ENCODE measurements around the gene LFNG. TPM values are rescaled to one million over a fixed set of nuclear protein-coding genes. Genes with fewer than 3 reads are reported as not detected.

Gene LFNG
- total RNA-seq, 1 experiment from 2014 or later, result 2.4 TPM

DNA sequence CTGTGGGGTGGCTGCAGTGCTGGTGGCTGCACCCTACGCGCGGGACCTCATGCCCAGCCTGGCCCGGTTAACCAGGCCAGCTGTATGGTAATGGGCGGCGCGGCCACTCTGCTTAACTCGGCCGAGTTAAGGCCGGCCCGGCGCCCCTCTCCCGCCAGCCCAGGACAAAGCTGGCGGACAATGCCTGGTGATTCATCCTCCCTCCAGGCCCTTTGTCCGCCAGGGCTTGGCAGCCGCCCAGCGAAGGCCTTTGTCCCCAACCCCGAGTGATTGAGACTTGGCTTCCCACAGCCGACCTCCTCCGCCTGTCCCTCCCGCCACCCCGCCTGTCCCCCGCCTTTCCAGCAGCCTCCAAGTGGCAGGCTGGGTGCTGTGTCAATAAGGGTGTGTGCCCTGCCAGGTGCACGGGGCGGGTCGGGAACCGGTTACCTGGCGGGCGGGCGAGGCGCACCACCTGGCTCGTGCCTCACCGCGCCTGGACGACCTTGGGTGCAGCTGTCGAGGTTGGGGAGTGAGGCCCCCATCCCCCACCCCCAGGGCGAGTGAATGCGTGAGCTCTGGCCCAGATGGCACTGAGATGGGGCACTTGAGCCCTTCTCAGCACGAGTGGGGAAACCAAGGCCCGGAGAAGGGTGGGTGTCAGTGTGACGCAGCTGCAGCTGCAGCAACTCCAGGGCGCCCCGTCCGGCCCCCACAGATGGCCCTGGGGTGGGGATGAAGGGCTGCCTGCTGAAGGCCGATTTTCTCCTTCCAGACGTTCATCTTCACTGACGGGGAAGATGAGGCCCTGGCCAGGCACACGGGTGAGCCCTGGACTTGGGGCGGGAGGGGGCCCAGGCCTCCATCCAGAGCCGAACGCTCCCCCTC is 4.6 kb downstream of the LFNG start:
- no TSS peak for BruUV-seq (replicated peaks)
- DNase-seq (ENCODE audit: unreplicated experiment), result peak; percentile 75
- H3K36me3 Mint-ChIP-seq (ENCODE audit: insufficient read depth, unreplicated experiment), result peaks cover 5% of the 10 kb centered on the region
- peak overlapping the region; percentile 70 for H3K4me3 Mint-ChIP-seq (ENCODE audit: unreplicated experiment)
- TF ChIP-seq, protein P1, sequence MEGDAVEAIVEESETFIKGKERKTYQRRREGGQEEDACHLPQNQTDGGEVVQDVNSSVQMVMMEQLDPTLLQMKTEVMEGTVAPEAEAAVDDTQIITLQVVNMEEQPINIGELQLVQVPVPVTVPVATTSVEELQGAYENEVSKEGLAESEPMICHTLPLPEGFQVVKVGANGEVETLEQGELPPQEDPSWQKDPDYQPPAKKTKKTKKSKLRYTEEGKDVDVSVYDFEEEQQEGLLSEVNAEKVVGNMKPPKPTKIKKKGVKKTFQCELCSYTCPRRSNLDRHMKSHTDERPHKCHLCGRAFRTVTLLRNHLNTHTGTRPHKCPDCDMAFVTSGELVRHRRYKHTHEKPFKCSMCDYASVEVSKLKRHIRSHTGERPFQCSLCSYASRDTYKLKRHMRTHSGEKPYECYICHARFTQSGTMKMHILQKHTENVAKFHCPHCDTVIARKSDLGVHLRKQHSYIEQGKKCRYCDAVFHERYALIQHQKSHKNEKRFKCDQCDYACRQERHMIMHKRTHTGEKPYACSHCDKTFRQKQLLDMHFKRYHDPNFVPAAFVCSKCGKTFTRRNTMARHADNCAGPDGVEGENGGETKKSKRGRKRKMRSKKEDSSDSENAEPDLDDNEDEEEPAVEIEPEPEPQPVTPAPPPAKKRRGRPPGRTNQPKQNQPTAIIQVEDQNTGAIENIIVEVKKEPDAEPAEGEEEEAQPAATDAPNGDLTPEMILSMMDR (IDR thresholded peaks at IDR 0.05; ENCODE audit: unreplicated experiment), result no peak
- H3K4me1 Mint-ChIP-seq (ENCODE audit: insufficient read depth, unreplicated experiment), result peaks cover 27% of the 10 kb centered on the region
- H3K27me3 Mint-ChIP-seq (ENCODE audit: insufficient read depth, unreplicated experiment), result no peaks in the 10 kb centered on the region
- CTCF ChIA-PET, result interaction anchor here (0.9 kb wide), 1 partner anchor 35 kb away, joined by 3 read pairs; no protein-coding TSS in a partner anchor
- POLR2A ChIA-PET, result interaction anchor here (0.7 to 2.6 kb wide), 4 partner anchors 16 to 45 kb away, joined by 3 to 15 read pairs (median 4); partner anchors contain the start of genes BRAT1 and IQCE
- peak overlapping the region; percentile 82 for H3K27ac Mint-ChIP-seq (ENCODE audit: low read depth, unreplicated experiment)
- intact Hi-C loops (cut with micrococcal nuclease), result loop anchor here (5.0 kb wide), 1 partner anchor 33 kb away; the partner anchor contains the start of genes BRAT1 and IQCE
- H3K9me3 Mint-ChIP-seq (ENCODE audit: unreplicated experiment), result no peaks in the 10 kb centered on the region

- Mint-ChIP-seq H3K4me3 (ENCODE audit: unreplicated experiment) (no peak overlapping the region), H3K9me3 (ENCODE audit: unreplicated experiment) (no peaks in the 10 kb centered on the region), H3K27ac (ENCODE audit: low read depth, unreplicated experiment) (no peak overlapping the region), H3K4me1 (ENCODE audit: insufficient read depth, unreplicated experiment) (peaks cover 31% of the 10 kb centered on the region), H3K36me3 (ENCODE audit: insufficient read depth, unreplicated experiment) (peaks cover 5% of the 10 kb centered on the region), H3K27me3 (ENCODE audit: insufficient read depth, unreplicated experiment) (no peaks in the 10 kb centered on the region)
- TF ChIP-seq, protein P1 (IDR thresholded peaks at IDR 0.05; ENCODE audit: unreplicated experiment), result no peak
- BruUV-seq (replicated peaks), result no TSS peak
- POLR2A ChIA-PET, result interaction anchor here (0.7 to 2.6 kb wide), 2 partner anchors 34 to 46 kb away, joined by 3 to 15 read pairs; partner anchors contain the start of gene IQCE
- no peak for DNase-seq (ENCODE audit: unreplicated experiment)
- intact Hi-C loops (cut with micrococcal nuclease), result loop anchor here (5.0 kb wide), 1 partner anchor 32 kb away; the partner anchor contains the start of genes BRAT1 and IQCE
- CTCF ChIA-PET, result no interaction called here
These were observed 5.5 kb downstream of the LFNG start for GRCh38 chr7:2524808-2525657.

- no peak for DNase-seq (ENCODE audit: unreplicated experiment)
- CTCF ChIA-PET, result no interaction called here
- H3K27ac Mint-ChIP-seq (ENCODE audit: low read depth, unreplicated experiment), result no peak overlapping the region
- H3K27me3 Mint-ChIP-seq (ENCODE audit: insufficient read depth, unreplicated experiment), result no peaks in the 10 kb centered on the region
- peaks cover 38% of the 10 kb centered on the region for H3K4me1 Mint-ChIP-seq (ENCODE audit: insufficient read depth, unreplicated experiment)
- POLR2A ChIA-PET, result interaction anchor here (0.6 kb wide), 1 partner anchor 983 kb away, joined by 4 read pairs; no protein-coding TSS in a partner anchor
- H3K4me3 Mint-ChIP-seq (ENCODE audit: unreplicated experiment), result no peak overlapping the region
- intact Hi-C loops (cut with micrococcal nuclease), result no loop called here
- no TSS peak for BruUV-seq (replicated peaks)
- TF ChIP-seq, protein P1 (IDR thresholded peaks at IDR 0.05; ENCODE audit: unreplicated experiment), result no peak
- peaks cover 5% of the 10 kb centered on the region for H3K36me3 Mint-ChIP-seq (ENCODE audit: insufficient read depth, unreplicated experiment)
- no peaks in the 10 kb centered on the region for H3K9me3 Mint-ChIP-seq (ENCODE audit: unreplicated experiment)
These were observed 6.4 kb downstream of the LFNG start for GRCh38 chr7:2525658-2526630.

Data from MCF 10A (cell line).